HG02885 (cell line): ENCODE measurements around the gene HOXC11.

Experiments used
- ATAC-seq: cut with Tn5 transposase; IDR thresholded peaks from one replicate; pipeline ENCODE4 v1.9.1; 2021; ENCODE audit warnings: mild to moderate bottlenecking; ENCODE audit not compliant: unreplicated experiment, poor library complexity

The HOXC11 gene

GRCh38 chr12:53956251-53956887, 16.6 kb upstream of the HOXC11 start:
- no peak for ATAC-seq

- ATAC-seq: no peak
These were observed 15.9 kb upstream of the HOXC11 start for GRCh38 chr12:53956914-53957536.

GRCh38 chr12:53958128-53958527, 14.8 kb upstream of the HOXC11 start:
- ATAC-seq: no peak

- ATAC-seq: no peak
These were observed 13.6 kb upstream of the HOXC11 start for GRCh38 chr12:53959314-53959713.

GRCh38 chr12:53960187-53961024, 12.5 kb upstream of the HOXC11 start:
- ATAC-seq: no peak

- ATAC-seq: no peak
These were observed 11.7 kb upstream of the HOXC11 start for GRCh38 chr12:53961025-53961761.

- ATAC-seq: no peak
These were observed 9.9 kb upstream of the HOXC11 start for GRCh38 chr12:53963005-53963404.

GRCh38 chr12:53963434-53964314, 9.3 kb upstream of the HOXC11 start:
- no peak for ATAC-seq

GRCh38 chr12:53964315-53964713, 8.6 kb upstream of the HOXC11 start:
- ATAC-seq: no peak

GRCh38 chr12:53965281-53966084, 7.4 kb upstream of the HOXC11 start:
- no peak for ATAC-seq

- no peak for ATAC-seq
These were observed 6.9 kb upstream of the HOXC11 start for GRCh38 chr12:53966085-53966384.

GRCh38 chr12:53966385-53967133, 6.4 kb upstream of the HOXC11 start:
- ATAC-seq: no peak

- ATAC-seq: no peak
These were observed 5.5 kb upstream of the HOXC11 start for GRCh38 chr12:53967421-53967925.

GRCh38 chr12:53968214-53969127, 4.5 kb upstream of the HOXC11 start:
- no peak for ATAC-seq

- ATAC-seq: no peak
These were observed 3.2 kb upstream of the HOXC11 start for GRCh38 chr12:53969588-53970259.

GRCh38 chr12:53970451-53970850, 2.5 kb upstream of the HOXC11 start:
- no peak for ATAC-seq

GRCh38 chr12:53971129-53971528, 1.8 kb upstream of the HOXC11 start:
- no peak for ATAC-seq
